SKM-1 (cell line): Measurements from ENCODE around the gene MUCL3.
"Not testable (repeated sequence)": the region's sequence is repeated elsewhere in the genome, so short reads cannot be mapped to it uniquely, and the experiment has no call there.

Source experiments
- DNase-seq: peaks from one replicate; lab custom pipeline; 2025; ENCODE audit not compliant: unreplicated experiment; lab: John Stamatoyannopoulos, UW

MUCL3 gene

DNA sequence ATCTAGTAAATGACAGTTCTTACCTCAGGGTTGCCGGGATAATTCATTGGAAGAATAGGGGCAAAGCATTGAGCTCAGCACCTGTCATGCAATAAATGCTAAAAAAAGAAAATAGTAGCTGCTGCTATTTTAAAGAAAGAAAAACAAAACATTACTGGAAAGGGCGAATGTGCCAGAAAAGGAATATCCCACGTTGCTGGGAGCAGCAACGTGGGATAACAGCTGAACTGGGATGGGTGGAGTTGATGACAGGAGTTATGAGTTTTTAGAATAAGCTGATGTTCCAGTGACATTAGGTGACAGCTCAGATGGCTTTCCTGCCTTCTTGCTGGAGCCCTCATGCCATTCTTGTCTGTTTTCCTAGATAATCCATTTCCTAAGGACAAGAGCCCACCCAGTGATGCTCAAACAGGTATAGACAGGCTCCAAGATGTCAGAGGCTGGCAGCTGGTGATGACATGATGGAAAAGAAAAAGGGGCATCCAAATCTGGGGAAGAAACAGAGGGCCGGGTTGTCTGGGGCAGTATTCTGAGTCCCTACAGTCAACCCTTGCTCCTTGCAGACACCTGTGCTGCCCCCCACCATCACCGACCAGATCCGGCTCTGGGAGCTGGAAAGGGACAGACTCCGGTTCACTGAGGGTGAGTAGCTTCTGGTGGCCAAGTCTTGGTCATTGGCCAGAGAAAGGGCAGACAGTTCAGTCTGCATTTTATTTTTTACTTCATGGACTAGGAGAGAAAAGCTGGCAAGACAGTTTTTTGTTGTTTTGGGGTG, 27.8 kb upstream of the MUCL3 start:
- DNase-seq = no peak

DNA sequence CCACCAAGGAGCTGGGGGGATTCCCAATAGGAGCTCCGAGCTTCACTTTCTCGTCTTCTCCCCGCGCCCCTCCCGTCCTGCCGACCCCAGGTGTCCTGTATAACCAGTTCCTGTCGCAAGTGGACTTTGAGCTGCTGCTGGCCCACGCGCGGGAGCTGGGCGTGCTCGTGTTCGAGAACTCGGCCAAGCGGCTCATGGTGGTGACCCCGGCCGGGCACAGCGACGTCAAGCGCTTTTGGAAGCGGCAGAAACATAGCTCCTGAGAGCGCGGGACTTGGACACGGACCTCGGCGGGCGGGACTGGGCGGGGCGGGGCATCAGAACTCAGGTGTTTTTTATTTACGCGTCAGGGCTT, 27.1 kb upstream of the MUCL3 start:
- DNase-seq = no peak

DNA sequence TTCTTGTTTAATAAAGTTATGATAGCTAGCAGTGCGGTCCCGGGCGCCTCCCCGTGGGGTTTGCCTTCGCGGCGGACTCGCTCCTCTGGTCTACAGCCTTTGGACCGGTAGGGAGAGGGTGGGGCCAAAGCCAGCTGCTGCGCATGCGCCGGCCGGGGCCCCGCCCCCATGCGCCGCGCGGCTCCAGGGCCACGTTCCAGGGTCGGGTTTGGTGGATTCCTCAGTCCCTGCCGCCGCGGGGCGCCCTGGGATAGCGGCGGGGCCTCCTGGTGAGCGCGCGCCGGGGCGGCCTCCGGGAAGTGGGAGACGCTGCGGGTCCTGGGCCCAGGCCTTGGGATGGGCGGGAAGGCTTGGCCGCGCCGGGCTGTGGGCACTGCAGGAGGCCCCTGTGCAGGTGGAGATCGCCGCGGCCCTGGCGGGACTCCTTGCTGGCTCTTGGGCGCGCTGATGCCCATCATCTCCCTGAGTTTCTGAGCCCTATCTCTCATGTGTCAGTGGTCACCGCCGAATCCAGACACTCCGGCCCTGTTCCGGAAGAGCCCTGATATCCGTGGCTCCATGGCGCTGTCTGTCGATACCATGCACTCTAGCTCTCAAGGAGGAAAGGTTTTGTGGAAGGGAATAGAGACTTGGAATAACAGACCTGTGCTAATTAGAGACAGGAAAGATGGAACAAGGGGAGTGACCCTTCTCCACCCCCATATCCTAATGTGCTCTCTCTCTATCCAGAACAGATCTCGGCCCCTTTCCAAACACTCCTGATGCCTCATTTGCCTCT, 26.5 kb upstream of the MUCL3 start, which contains the start of gene VARS2:
Gene VARS2 (plus strand): TSS at position 163 of the 778 bp plus-strand sequence. CDS start 599 bp downstream, at position 762.
- peak; percentile 66 for DNase-seq

GRCh38 chr6:30914854-30915590, 25.8 kb upstream of the MUCL3 start:
- DNase-seq = no peak

DNA sequence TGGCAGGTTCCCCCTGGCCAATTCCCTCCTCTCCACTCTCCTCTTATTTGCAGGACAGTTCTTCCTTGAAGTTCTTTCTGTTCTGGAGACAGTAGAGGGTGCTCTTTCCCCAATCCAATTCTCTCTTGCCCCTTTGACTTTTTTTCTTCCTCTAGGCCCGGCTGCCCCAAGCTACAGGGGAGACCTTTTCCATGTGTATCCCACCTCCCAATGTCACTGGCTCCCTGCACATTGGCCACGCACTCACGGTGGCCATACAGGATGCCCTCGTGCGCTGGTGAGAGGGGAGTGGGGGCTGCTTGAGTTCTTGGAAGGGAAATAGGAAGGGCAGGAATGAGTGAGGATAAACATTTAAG, 25.2 kb upstream of the MUCL3 start:
- peak; percentile 25 for DNase-seq

- DNase-seq = no peak
These were observed 23.7 kb upstream of the MUCL3 start for GRCh38 chr6:30917041-30917440.

DNA sequence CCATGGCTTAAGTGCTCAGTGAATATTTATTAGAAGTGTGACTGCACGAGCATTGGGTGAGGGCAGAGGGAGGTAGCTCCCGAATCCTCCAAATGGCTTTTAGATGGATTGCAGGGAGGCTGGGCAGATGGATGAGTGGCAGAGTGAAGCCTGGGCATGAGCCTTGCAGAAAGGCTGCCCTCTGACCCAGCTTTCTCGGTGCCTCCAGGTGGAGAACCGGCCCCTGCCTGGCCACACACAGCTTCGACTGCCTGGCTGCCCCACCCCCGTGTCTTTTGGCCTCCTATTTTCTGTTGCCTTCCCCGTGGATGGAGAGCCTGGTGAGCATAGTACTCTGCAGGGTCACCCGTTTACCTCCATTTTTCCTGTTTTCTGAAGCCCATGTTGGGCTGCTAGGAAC, 23.3 kb upstream of the MUCL3 start:
- no peak for DNase-seq

DNA sequence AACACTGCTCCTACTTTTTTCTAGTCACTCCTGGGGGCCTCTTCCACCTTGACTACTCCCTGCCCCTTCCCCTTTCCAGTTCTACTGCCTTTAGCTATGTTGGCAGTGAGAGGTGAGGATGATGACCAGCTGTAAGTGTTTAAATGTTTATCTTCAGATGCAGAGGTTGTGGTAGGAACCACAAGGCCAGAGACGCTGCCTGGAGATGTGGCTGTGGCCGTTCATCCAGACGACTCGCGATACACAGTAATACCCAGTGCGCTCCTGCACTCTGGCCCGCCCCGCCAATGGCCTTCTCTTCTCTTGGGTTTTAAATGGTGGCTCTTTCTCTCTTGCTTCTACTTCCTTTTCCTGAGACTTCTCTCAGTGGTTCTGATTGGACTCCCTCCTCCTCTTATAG, 22.1 kb upstream of the MUCL3 start:
- DNase-seq = no peak

DNA sequence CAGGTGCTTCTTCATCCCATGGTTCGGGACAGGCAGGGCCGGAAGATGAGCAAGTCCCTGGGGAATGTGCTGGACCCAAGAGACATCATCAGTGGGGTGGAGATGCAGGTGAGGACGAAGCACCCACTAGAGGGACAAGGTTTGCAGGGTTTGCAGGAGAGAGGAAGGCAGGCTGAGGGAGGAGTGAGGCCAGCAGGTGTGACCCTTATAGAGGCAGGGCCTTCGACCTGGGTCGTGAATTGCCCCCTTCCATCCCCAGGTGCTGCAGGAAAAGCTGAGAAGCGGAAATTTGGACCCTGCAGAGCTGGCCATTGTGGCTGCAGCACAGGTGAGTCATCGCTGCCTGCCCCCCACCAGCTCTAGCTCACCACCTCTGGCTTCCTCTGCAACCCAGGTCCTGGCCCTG, 18.3 kb upstream of the MUCL3 start:
- no peak for DNase-seq

GRCh38 chr6:30924040-30924627, 16.6 kb upstream of the MUCL3 start:
- not testable (repeated sequence) for DNase-seq

DNA sequence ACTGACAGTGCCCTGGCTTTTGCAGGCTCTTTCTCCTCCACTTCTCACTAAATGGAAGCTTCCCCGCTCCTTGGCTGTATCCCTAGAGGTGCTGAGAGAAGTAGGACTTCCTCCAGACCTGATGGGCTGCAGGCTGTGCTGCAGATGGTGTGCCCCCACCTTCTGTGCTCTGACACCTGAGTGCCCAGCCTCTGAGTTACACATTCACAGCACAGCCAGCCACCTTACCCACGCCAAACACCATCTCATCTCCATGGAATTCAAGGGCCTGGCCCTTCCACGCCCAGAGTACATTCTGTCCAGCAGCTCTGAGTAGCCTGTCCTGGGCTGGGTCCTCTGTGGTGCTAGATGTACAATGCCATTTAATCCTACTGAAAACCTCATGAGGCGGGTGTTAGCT, 14.1 kb upstream of the MUCL3 start:
- no peak for DNase-seq

DNA sequence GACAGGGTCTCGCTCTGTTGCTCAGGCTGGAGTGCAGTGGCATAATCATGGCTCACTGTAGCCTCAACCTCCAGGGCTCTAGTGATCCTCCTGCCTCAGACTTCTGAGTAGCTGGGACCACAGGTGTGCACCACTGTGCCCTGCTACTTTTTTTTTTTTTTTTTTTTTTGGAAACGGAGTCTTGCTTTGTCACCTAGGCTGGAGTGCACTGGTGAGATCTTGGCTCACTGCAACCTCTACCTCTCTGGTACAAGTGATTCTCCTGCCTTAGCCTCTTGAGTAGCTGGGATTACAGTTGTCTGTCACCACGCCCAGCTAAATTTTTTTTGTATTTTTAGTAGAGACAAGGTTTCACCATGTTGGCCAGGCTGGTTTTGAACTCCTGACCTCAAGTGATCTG, 13.7 kb upstream of the MUCL3 start:
- not testable (repeated sequence) for DNase-seq

DNA sequence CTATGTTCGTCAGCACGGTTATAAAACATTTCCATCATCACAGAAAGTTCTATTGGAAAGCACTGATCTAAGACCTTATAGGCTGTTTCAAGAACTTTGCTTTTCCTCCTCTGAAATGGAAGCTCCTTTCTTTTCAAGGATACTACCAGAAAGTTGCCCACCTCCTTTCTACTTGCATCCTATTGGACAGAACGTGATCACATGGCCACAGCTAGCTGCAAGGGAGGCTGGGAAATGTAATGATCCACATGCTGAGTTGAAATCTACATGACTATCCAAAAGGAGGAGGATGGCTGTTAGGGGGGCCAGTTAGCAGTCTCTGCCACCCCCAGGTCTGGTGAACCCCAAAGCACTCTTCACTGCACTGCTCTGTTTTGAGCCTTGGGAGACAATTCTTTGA, 12.1 kb upstream of the MUCL3 start:
- DNase-seq = no peak

DNA sequence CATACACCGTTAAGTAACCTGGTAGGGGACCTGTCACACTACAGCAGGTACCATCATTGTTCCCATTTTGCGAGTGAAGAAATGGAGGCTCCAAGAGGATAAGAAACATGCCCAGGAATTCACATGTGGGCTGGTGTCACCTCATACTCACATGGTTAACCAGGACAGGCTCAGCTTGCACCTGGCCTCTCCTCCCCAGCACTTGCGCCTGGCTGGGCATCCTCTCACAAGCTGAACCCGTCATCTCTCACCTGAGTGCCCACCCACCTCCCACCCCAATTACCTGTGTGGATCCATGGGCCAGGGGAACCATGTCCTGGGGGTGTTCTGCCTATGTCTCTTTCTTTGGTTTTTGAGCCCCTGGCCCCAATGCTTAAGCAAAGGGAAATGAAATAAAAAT, 10.3 kb upstream of the MUCL3 start:
- DNase-seq = no peak

DNA sequence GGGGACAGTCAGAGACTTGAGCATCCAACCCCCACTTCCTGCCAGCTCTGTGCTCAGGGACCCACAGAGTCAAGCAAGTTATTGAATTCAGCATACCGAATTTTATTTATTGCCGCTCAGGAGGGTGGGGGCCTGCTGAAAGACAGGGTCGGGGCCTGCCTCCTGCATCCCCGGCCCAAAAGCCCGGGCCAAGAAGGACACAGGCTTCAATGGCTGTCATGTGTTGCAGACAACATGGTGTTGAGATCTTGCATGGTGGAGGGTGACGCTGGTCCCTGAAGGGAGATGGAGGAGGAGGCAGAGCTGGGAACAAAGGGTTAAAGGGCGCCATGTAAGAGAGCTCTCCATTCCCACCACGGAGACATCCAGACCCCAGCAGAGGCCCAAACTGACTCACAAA, 9.5 kb upstream of the MUCL3 start:
- DNase-seq = no peak

GRCh38 chr6:30931969-30932645, 8.7 kb upstream of the MUCL3 start, which contains the start of gene SFTA2:
Gene SFTA2 (minus strand): TSS chr6:30932170. CDS start chr6:30932096, 74 bp downstream.
- DNase-seq = no peak

- no peak for DNase-seq
These were observed 8.0 kb upstream of the MUCL3 start for GRCh38 chr6:30932665-30933365.

DNA sequence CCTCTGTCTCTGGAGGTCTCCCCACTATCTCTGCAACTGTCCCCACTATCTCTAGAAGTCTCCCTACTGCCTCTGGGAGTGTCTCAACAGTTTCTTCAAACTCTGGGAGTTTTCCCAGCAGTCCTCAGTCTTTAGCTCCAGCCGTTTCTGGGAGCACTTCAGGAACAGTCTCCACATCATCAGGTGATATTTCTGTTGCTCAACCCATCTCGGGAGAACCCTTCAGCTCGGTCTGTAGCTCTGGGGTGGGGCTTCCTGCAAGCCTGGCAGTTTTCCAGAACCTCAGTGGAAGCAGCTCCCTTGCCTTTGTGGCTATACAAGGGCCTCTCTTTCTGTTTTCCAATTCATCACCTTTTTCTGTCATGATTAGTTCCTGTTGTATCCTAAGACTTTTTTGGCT, 5.8 kb upstream of the MUCL3 start:
- no peak for DNase-seq

DNA sequence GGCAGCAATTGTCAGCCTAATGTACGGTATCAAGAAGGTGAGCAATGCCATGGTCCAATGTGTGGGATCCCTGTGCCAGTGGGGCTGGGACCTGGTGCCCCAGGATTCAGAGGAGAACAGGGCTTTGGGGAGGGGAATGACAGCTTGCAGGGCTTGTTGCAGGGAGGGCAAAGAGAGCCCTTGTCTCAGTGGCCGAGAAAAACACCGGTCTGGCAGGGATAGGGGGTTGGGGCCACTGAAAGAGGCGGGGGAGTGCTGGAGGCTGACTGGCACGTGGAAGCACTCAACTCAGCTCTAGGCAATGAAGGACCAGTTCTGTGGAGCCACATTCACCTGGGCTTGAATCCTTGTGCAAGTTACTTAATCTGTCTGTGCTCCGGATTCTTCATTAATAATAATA, 3.5 kb upstream of the MUCL3 start:
- no peak for DNase-seq

DNA sequence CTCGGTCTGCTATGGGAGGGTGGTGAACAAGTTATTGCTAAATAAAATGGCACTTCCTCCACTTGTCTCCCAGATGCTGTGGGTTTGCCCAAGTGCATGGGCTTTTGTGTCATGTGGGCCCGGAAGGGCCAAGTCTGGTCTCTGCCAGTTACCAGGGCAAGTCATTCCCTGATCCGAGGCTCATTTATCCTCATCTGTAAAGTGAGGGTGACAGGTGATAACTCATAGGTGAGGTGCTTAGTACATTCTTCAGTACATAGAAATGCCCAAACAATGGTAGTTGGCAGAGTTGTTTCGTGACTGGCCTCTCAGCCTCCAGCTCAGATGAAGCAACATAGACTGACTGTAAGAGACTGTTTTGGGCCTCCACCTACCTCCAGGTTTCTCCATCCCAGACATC, 2.0 kb upstream of the MUCL3 start:
- DNase-seq = no peak
